Thyroid gland (tissue), 4 donors: ENCODE measurements around the gene KCNJ12. TPM values are rescaled to one million over a fixed set of nuclear protein-coding genes. Genes with fewer than 3 reads are reported as not detected.
"Not testable (repeated sequence)": the region's sequence is repeated elsewhere in the genome, so short reads cannot be mapped to it uniquely, and the experiment has no call there.

Source experiments
- DNase-seq, 2 donors: peaks; one replicate each; pipeline ENCODE4 v3.0.0-alpha.2; 2019
- H3K27ac ChIP-seq, 3 donors: fragments of 200-600 bp; sonication (generic); 1 replicate in 2 of 3; 2 replicates in 1 of 3; pipeline ENCODE4 v1.5.1; 2016 to 2019; ENCODE audit warnings: mild to moderate bottlenecking in 1 of 3, moderate library complexity in 1 of 3
- H3K27me3 ChIP-seq: fragments of 200-600 bp; sonication (generic); one replicate; pipeline ENCODE4 v1.5.1; 2019
- H3K36me3 ChIP-seq, 2 donors: fragments of 200-600 bp; sonication (generic); one replicate each; pipeline ENCODE4 v1.5.1; 2016 to 2019
- H3K4me1 ChIP-seq, 2 donors: fragments of 200-600 bp; sonication (generic); one replicate each; pipeline ENCODE4 v1.5.1; 2017 to 2019
- H3K4me3 ChIP-seq, 3 donors: fragments of 200-600 bp; sonication (generic); replicated peaks in 1 of 3; 1 replicate in 2 of 3; 2 replicates in 1 of 3; pipeline ENCODE4 v1.5.1; 2016; ENCODE audit warnings: mild to moderate bottlenecking in 1 of 3
- H3K9me3 ChIP-seq: fragments of 200-600 bp; sonication (generic); one replicate; pipeline ENCODE4 v1.5.1; 2017
- CTCF ChIP-seq, 6 experiments: fragments of 200-600 bp in 3 of 6; fragments of 450-650 bp in 3 of 6; sonication (generic) in 3 of 6; IDR thresholded peaks; one replicate each; pipeline ENCODE4 v1.5.1; 2016 to 2019; ENCODE audit warnings: antibody characterized with exemption in 6 of 6, mild to moderate bottlenecking in 2 of 6, inconsistent platforms in 1 of 6, moderate library complexity in 1 of 6
- POLR2A ChIP-seq, 2 donors: fragments of 450-650 bp; IDR thresholded peaks; one replicate each; pipeline ENCODE4 v1.6.1; 2017; ENCODE audit warnings: antibody characterized with exemption in 2 of 2, mild to moderate bottlenecking in 2 of 2, moderate library complexity in 1 of 2
- WGBS, 2 donors: methylation state at CpG; one replicate each; pipeline ENCODE4 v1.1.5; 2017; 5-methylcytosine and 5-hydroxymethylcytosine counted together
- intact Hi-C: fragments of 100-400 bp; cut with DNase I; formaldehyde crosslinking; loops from one replicate; pipeline ENCODE4 v1.15.1; 2023
- total RNA-seq, 4 donors: library from RNA; depleted of rRNA; stranded (reverse); fragments of >200 nt; gene quantifications; one replicate each; pipeline ENCODE4 v1.2.3, GENCODE V29; 2016

KCNJ12 gene
- total RNA-seq, 4 donors from 2014 or later, result 0.56 to 2.7 (median 2.3) TPM

DNA sequence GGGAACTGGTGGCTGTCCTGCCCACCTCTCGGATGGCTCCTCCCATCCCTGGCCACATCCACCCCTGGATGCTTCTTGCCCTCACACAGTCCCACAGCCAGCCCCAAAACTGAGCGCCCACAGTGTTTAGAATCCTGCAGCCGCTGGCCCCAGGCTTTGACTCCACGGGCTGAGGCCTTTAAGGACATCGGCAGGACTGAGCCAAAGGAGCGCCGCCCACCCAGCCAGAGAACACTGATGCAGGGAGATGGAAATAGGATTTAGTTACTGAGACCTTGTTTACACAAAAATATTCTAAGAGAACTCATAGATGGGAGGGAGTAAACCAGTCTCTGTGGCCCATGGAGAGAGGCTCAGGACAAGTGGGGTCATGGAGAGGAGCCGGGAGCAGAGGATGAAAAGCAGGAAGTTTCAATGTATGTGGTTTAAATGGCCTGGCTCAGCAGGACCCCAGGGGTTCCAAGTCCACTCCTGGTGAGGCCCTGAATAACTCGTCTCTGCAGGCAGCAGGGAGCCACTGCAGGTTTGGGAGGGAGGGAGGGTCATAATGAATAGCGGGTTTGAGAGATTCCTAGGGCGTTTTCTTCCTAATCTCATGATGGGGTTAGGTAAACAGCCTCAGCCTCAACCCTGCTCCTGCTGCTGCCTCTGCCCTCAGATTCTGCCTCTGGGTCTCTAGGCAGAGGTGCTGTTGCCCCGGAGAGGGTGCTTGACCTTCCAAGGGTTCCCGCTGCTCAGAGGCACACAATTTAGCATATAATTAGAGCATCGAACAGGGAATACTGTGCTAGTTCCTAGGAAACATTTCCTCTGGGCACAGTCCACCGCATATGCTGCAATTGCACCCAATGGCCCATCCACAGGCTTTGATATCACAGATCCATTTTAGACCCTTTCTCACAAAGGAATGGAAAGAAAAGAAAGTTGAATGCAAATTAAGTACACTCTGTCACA, 61.0 kb downstream of the KCNJ12 start:
- DNase-seq, H3K27ac ChIP-seq, H3K4me1 ChIP-seq, H3K4me3 ChIP-seq, H3K36me3 ChIP-seq, intact Hi-C loops, H3K27me3 ChIP-seq, H3K9me3 ChIP-seq: not testable (repeated sequence)
- WGBS, 2 donors, result 56 to 65% methylated on average over 13 to 14 of the region's 15 CpGs

GRCh38 chr17:21438316-21439014, 62.3 kb downstream of the KCNJ12 start:
- H3K27ac ChIP-seq, H3K9me3 ChIP-seq, H3K4me1 ChIP-seq, H3K27me3 ChIP-seq, H3K36me3 ChIP-seq, H3K4me3 ChIP-seq, DNase-seq, intact Hi-C loops: not testable (repeated sequence)
- 70 to 85% methylated on average over 2 of the region's 6 CpGs for WGBS, 2 donors

- H3K27me3 ChIP-seq, DNase-seq, H3K27ac ChIP-seq, H3K36me3 ChIP-seq, intact Hi-C loops, H3K4me1 ChIP-seq, H3K9me3 ChIP-seq, H3K4me3 ChIP-seq: not testable (repeated sequence)
- WGBS, 2 donors, result 83% methylated on average over 3 of the region's 5 CpGs
Observed at GRCh38 chr17:21439015-21439336, 62.8 kb downstream of the KCNJ12 start.

DNA sequence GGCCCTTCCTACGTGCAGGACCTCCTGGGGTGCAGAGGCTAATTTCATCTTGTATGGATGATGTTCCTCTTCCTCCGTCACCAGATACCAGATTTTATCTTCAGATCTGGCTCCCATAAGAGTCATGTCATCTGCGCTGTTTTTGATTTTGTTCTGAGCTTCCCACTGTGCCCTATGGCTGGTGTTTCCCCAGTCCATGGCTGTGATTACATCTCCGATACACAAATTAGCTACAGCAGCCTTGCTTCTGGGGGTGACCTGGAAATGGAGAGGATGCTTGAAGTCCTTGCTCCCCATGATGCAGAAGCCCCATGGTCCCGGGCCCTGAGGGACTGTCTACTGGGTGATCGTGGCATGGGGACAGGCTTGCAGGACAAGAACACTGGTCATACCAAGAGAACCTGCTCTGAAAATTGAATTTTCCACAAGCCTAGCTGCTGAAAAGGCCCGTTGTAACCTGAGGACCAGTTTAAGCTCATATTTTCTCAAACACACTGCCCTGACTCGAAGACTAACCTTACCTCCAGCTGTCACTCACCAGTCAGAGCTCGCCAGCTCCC, 69.0 kb downstream of the KCNJ12 start:
- WGBS, 2 donors, result 80 to 82% methylated on average over 9 of the region's 9 CpGs
- no peaks in the 10 kb centered on the region for H3K9me3 ChIP-seq
- DNase-seq, result no peak
- no peak overlapping the region for H3K4me3 ChIP-seq
- no peak overlapping the region for H3K27ac ChIP-seq
- no peak for TF ChIP-seq CTCF (IDR thresholded peaks at IDR 0.05)
- TF ChIP-seq POLR2A (IDR thresholded peaks at IDR 0.05), result no peak
- intact Hi-C loops, result no loop called here
- no peaks in the 10 kb centered on the region for H3K27me3 ChIP-seq
- no peaks in the 10 kb centered on the region for H3K36me3 ChIP-seq
- no peaks in the 10 kb centered on the region for H3K4me1 ChIP-seq

- H3K9me3 ChIP-seq, H3K4me3 ChIP-seq, intact Hi-C loops, H3K4me1 ChIP-seq, DNase-seq, H3K27ac ChIP-seq, H3K36me3 ChIP-seq, H3K27me3 ChIP-seq: not testable (repeated sequence)
- 80 to 94% methylated on average over 4 of the region's 4 CpGs for WGBS, 2 donors
Observed at GRCh38 chr17:21447552-21447951, 71.4 kb downstream of the KCNJ12 start.

GRCh38 chr17:21449891-21450290, 73.7 kb downstream of the KCNJ12 start:
- H3K4me3 ChIP-seq, DNase-seq, H3K9me3 ChIP-seq, H3K27me3 ChIP-seq, H3K36me3 ChIP-seq, H3K4me1 ChIP-seq, H3K27ac ChIP-seq: not testable (repeated sequence)
- intact Hi-C loops, result loop anchor here (10.0 kb wide), 2 partner anchors 135 to 165 kb away; partner anchors contain the start of gene MAP2K3
- peak in 2 of 6 experiments; percentile 46 to 47 for TF ChIP-seq CTCF (IDR thresholded peaks at IDR 0.05)
- WGBS, 2 donors, result 61 to 69% methylated on average over 3 of the region's 3 CpGs

- DNase-seq, result no peak
- intact Hi-C loops, result loop anchor here (10.0 kb wide), 2 partner anchors 137 to 167 kb away; partner anchors contain the start of gene MAP2K3
- H3K27me3 ChIP-seq, result no peaks in the 10 kb centered on the region
- TF ChIP-seq CTCF (IDR thresholded peaks at IDR 0.05) (no peak), POLR2A (IDR thresholded peaks at IDR 0.05) (no peak)
- H3K27ac ChIP-seq, result no peak overlapping the region
- H3K4me3 ChIP-seq, result no peak overlapping the region
- peaks cover 6% of the 10 kb centered on the region in 2 donors for H3K4me1 ChIP-seq
- H3K9me3 ChIP-seq, result no peaks in the 10 kb centered on the region
- no peaks in the 10 kb centered on the region for H3K36me3 ChIP-seq
- WGBS, 2 donors, result 62 to 69% methylated on average over 9 of the region's 9 CpGs
Observed at GRCh38 chr17:21451975-21452374, 75.8 kb downstream of the KCNJ12 start.
